ENCODE data around the gene SRCAP. TPM values are rescaled to one million over a fixed set of nuclear protein-coding genes. Genes with fewer than 3 reads are reported as not detected.

SRCAP gene
- polyA plus RNA-seq, 1 donor (not counting 4 experiments of a cell fraction or from before 2014, with no cell fraction given) = 1.4 TPM

- no peaks in the 10 kb centered on the region for H3K9me3 ChIP-seq (ENCODE audit: control insufficient read depth, low read depth, low read length)
- peaks cover 57 to 66% of the 10 kb centered on the region in 2 experiments for H3K36me3 ChIP-seq (ENCODE audit: control insufficient read depth in 2 of 2, extremely low read depth in 1 of 2, insufficient read depth in 2 of 2, low read length in 2 of 2)
- H2AFZ ChIP-seq (ENCODE audit: control insufficient read depth, low read length) = no peak overlapping the region
- H3K4me2 ChIP-seq (ENCODE audit: control insufficient read depth, extremely low read depth, insufficient read depth, low read depth, low read length) = no peak overlapping the region
- no peak overlapping the region for H3K27ac ChIP-seq (ENCODE audit: control insufficient read depth, insufficient read depth, low read length)
- H3K9me1 ChIP-seq (ENCODE audit: control insufficient read depth, extremely low read depth, insufficient read depth, low read length) = no peaks in the 10 kb centered on the region
- DNase-seq (ENCODE audit: low read depth, low spot score) = no peak
- peaks cover 3% of the 10 kb centered on the region for H4K20me1 ChIP-seq (ENCODE audit: control insufficient read depth, extremely low read depth, insufficient read depth, low read length)
- no peak for TF ChIP-seq EZH2 (IDR thresholded peaks at IDR 0.05; ENCODE audit: low read length)
- no peak for TF ChIP-seq CTCF (optimal IDR thresholded peaks at IDR 0.05 in 1 of 3, IDR thresholded peaks at IDR 0.05 in 1 of 3, conservative IDR thresholded peaks at IDR 0.05 in 1 of 3; ENCODE audit: extremely low read depth in 1 of 3, insufficient read depth in 2 of 3, low read length in 3 of 3)
- peaks cover 58% of the 10 kb centered on the region for H3K79me2 ChIP-seq (ENCODE audit: control insufficient read depth, insufficient read depth, low read length)
- H3K4me3 ChIP-seq (ENCODE audit: control insufficient read depth in 2 of 3, extremely low read depth in 1 of 3, insufficient read depth in 2 of 3, low read depth in 1 of 3, low read length in 3 of 3) = no peak overlapping the region
- no peak overlapping the region for H3K9ac ChIP-seq (ENCODE audit: control insufficient read depth, extremely low read depth, insufficient read depth, low read length)
- dilution Hi-C loops (cut with MboI; ENCODE audit: extremely low pct_ligation_motif_present, low sequenced_read_pairs) = no loop called here
- no peak for FAIRE-seq
- no peaks in the 10 kb centered on the region for H3K27me3 ChIP-seq (ENCODE audit: control insufficient read depth, extremely low read depth, insufficient read depth, low read length)
- peaks cover 9% of the 10 kb centered on the region for H3K4me1 ChIP-seq (ENCODE audit: control insufficient read depth, extremely low read depth, insufficient read depth, low read length)
Measured at GRCh38 chr16:30720086-30720485, 21.1 kb downstream of the SRCAP start.

- H3K9ac ChIP-seq (ENCODE audit: control insufficient read depth, extremely low read depth, insufficient read depth, low read length) = no peak overlapping the region
- peaks cover 62 to 65% of the 10 kb centered on the region in 2 experiments for H3K36me3 ChIP-seq (ENCODE audit: control insufficient read depth in 2 of 2, extremely low read depth in 1 of 2, insufficient read depth in 2 of 2, low read length in 2 of 2)
- no peaks in the 10 kb centered on the region for H3K9me1 ChIP-seq (ENCODE audit: control insufficient read depth, extremely low read depth, insufficient read depth, low read length)
- TF ChIP-seq CTCF (optimal IDR thresholded peaks at IDR 0.05 in 1 of 3, IDR thresholded peaks at IDR 0.05 in 1 of 3, conservative IDR thresholded peaks at IDR 0.05 in 1 of 3; ENCODE audit: extremely low read depth in 1 of 3, insufficient read depth in 2 of 3, low read length in 3 of 3) (no peak), EZH2 (IDR thresholded peaks at IDR 0.05; ENCODE audit: low read length) (no peak)
- no peak overlapping the region for H3K4me3 ChIP-seq (ENCODE audit: control insufficient read depth in 2 of 3, extremely low read depth in 1 of 3, insufficient read depth in 2 of 3, low read depth in 1 of 3, low read length in 3 of 3)
- no peak overlapping the region for H3K4me2 ChIP-seq (ENCODE audit: control insufficient read depth, extremely low read depth, insufficient read depth, low read depth, low read length)
- peaks cover 60% of the 10 kb centered on the region for H3K79me2 ChIP-seq (ENCODE audit: control insufficient read depth, insufficient read depth, low read length)
- FAIRE-seq (no peak), DNase-seq (ENCODE audit: low read depth, low spot score) (no peak)
- no peaks in the 10 kb centered on the region for H3K9me3 ChIP-seq (ENCODE audit: control insufficient read depth, low read depth, low read length)
- H3K4me1 ChIP-seq (ENCODE audit: control insufficient read depth, extremely low read depth, insufficient read depth, low read length) = peaks cover 3% of the 10 kb centered on the region
- dilution Hi-C loops (cut with MboI; ENCODE audit: extremely low pct_ligation_motif_present, low sequenced_read_pairs) = no loop called here
- no peaks in the 10 kb centered on the region for H4K20me1 ChIP-seq (ENCODE audit: control insufficient read depth, extremely low read depth, insufficient read depth, low read length)
- H2AFZ ChIP-seq (ENCODE audit: control insufficient read depth, low read length) = no peak overlapping the region
- no peak overlapping the region for H3K27ac ChIP-seq (ENCODE audit: control insufficient read depth, insufficient read depth, low read length)
- H3K27me3 ChIP-seq (ENCODE audit: control insufficient read depth, extremely low read depth, insufficient read depth, low read length) = no peaks in the 10 kb centered on the region
Measured at GRCh38 chr16:30720694-30721093, 21.7 kb downstream of the SRCAP start.

Measured in keratinocyte (primary cell).